HG03342 (cell line): ENCODE data around the gene MAST4.

Experiments
- ATAC-seq: cut with Tn5 transposase; IDR thresholded peaks from one replicate; pipeline ENCODE4 v1.9.1; 2021; ENCODE audit warnings: mild to moderate bottlenecking, moderate library complexity; ENCODE audit not compliant: unreplicated experiment

The MAST4 gene

DNA sequence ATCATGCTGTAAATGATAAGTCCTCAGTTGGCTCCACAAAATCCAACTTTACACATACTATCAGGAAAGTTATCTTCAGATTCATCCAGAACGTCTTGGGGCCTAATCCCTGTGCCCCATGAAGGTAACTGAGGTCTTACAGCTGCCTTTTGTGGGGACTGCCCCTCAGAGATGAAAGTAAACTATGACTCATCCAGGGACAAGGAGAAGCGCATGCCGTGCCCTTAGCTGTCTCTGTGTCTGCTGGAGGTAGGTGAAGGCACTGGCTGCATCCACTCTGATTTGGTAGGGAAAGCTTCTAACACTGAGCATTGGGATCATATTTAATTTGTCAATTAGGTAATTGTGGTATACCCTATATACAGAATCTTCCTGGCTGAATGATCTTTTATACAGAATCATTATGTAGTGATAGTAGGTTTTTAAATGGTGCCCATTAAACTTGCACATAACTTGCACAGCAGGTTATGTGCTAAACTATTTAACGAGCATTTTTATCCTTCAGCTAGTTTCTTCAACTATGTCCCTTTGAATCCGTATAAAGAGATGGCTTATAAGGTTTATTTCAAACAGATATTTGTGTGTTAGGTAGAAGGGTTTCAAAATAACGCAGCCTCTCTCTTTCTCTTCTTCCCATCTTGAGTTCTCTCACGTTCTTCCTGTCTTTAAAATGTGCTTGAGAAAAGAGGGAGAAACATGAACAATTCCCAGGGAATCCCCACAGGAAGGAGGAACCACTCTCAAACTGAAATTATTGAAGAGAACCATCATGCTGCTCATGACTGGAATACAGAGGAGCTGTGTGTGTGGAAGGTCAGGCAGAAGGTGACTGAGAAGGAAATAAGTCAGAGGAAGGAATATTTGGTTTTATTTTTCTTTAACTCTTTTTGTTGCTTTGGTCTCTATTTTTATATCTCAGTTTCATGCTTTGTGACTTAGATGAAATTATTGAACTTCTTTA, 349.5 kb downstream of the MAST4 start:
- peak; percentile 90 for ATAC-seq

DNA sequence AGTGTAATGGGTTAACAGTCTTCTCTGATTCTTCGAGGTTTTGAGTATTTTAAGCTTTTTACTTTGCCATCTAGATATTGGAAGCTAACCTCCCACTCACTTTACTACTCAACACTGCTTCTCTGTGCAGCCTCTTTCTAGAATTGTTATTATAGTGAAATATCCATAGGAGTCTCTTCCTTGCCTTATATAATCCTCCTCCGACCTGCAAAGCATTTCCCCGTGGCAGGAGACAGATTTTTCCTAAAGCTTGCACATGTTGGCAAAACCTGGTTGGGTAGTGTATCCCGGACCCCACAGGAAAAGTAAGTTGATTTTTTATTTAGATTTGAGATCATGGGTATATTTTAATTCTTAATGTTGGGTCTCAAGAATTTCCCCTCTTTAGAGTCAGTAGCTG, 351.3 kb downstream of the MAST4 start:
- no peak for ATAC-seq

DNA sequence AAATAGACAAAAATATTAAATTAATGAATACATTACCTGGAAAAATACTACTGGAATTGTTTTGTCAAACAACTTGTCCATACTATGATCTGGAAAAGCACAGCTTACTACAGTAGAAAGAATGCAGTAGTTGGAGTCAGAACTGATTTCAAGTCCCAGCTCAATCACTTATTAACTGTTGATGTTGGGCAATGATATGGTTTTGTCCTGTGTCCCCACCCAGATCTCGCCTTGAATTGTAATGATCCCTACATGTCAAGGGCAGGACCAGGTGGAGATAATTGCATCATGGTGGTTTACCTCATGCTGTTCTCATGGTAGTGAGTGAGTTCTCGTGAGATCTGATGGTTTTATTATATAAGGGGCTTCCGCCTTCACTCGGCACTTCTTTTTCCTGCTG, 352.9 kb downstream of the MAST4 start:
- ATAC-seq: no peak

DNA sequence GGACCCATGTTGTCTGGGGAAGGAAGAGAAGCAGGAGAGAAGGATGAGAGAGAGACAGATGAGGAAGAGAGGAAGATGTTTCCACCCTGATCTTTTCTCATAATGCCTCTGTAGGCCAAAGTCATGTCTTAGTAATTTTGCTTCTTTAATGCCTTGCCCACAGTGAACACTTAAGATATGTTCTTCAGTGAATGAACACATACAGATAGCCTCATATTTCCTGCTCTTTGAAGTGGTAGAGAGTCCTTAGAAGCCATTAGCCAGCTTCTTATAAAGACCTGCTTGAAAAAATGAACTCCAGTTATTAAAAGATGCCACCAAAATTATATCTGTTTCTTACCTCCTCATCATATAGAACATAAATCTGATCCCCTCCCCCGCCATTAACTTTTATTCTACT, 356.0 kb downstream of the MAST4 start:
- no peak for ATAC-seq

DNA sequence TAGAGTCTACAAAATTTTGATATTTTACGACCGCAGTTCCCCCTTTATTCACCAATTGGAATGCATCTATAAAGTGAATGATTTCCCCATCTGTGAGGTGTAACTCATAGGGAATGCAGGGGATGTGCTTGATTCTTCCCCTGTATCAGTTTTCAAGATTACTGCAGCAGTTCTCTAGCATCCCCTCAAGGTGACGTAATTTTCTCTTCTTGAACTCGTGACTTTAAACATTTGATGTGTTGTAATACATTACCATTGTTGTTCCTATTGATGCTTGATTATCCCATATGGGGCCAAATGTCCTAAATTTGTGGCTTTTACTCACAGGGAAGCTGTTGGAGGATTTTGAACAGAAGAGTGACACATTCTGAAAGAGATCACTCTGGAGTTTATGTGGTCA, 360.2 kb downstream of the MAST4 start:
- no peak for ATAC-seq

DNA sequence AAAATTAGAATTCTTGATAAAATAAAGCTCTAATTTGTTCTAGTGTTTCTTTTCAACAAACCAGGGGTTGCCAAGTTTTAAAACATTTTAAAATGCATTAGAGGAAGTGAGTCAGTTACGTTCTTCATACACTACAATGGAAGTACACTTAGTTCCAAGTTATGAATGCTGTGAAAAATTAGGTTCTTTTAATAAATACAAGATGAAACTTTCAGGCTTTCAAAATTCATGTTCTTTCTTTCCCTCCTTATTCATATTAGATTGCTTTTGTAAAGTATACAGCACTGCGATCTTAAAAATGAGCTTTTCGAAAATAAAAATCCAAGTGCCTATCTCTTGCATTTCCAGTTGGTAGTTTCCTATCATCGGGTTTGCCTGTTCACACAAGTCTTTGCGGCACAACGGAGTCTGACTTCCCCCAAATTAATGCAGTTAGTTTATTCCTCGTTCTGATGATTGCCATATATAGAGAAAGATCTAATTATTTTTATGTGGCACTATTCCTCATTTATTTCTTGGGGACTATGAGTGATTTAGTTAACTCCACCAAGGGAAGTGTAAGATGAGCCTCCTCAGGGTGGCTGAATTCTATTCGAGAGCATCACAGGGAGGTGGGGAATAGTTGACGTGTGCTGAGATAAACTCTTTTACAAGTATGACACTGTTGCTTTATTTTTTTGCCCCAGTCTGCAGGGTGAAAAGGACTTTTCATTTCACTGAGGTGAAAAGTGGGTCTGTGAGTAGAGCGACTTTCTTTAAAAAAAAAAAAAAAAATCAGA, 362.2 kb downstream of the MAST4 start:
- ATAC-seq: no peak

DNA sequence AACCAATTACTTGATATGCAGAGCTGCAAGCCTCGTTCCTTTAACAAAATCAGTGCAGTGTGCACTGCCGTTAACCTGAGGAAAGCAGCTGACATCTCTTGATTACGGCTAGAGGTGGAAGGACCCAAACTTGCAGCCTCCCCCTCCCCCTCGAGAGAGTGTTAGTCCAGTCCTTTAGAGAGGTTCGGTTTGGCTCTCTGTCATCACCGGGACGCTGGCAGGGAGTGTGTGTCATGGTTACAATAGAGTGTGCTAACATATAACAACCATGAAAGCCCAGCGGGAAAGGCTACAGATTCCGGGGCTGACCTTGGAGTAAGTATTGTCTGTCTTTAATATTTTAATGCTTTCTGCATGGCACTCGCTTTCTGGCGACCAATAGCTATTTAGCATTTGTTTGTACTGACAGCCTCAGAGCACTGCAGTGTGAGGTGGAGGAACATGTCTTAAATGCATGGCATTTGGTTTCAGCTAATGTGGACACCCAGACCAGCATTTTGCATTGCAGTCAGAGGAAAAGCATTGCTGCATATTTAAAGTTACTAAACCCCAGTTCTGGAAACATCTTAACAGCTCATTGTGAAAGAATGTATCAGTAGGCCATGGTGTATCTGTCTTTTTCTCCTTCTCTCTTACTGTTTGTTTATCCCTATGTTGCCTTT, 362.9 kb downstream of the MAST4 start:
- no peak for ATAC-seq

DNA sequence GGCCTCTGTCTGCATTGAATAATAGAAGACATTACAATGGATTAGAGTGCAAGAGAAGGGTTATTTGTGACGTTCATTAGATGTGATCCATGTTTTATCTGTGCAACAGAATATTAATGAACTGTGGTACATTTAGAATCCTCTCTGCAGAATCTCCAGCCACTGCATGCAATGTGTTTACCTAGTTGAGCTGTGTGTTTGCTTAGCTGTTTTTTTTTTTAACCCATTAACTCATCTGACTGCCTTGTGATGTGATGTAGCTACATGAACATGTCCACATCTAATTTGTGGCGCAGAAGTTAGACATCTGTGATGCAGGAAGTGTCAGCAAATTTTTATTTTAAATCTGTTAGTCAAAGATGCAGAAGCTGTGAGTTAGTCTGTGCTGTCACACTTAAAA, 363.5 kb downstream of the MAST4 start:
- ATAC-seq: no peak

DNA sequence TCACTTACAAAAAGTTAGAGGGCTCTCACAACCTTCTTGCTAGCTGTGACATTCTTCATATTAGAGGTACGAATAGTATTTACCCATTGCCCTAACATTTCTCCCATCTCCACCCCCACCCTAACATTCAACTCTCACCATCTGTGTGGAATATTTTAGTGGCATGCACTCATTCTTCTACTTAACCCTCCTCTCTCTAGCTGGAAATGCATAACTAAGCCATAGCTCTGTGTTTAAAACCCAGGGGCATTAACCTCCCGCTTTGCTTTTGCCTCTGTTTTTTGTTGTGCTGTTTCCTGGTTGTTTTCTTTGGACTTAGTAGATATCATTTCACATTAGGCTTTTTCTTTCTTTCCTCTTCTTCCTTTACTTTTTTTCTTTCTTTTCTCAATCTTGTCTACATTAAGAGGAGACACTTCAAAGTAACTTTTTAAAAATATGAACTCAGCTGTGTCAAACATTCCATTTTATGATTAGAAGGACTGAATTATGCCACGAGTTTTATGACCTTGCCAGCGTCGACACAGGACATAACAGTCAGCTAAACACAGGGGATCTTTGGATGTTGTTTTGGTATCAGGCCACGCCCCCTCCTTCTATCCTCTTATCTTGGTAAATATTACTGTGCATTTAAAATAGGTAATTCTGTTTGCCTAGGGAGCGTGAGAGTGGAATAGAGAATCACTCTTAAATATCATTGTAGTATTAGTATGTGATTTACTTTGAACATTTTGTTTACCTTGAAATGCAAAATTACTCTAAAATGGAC, 364.4 kb downstream of the MAST4 start:
- no peak for ATAC-seq

DNA sequence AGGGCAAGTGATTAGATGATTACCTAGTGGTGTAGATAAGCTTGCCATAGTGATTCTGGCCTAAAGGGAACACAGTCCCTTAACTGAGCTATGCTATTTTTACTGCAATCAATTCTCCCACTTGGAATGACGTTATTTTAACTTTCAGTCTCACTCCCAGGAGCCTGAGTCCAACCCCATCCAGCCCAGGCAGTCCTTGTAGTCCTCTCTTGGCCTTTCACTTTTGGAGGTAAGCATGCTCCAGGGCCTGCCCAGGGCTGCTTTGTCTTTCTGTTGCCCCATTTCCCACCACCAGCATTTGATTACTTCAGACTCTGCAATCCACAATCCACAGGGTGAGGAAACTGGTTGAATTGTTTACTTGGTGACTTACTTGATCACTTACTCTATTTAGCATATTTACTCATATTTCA, 367.4 kb downstream of the MAST4 start:
- no peak for ATAC-seq

DNA sequence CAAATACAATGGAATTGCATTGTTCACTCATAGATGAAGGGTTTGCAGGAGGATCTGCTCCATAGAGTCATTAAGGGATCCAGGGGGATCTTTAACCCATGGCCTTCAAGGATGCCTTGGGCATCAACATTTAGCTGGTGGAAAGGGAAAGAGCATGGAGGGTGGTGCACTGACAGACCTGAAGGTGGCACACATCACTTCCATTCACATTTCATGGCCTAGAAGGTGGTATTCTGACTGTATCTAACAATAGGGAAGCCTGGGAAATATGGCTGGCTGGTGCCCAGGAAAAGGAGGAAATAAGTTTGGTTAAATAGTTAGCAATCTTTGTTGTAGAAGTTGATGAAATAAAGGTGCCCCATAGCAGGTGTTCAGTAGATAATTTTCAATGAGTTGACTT, 370.2 kb downstream of the MAST4 start:
- no peak for ATAC-seq

DNA sequence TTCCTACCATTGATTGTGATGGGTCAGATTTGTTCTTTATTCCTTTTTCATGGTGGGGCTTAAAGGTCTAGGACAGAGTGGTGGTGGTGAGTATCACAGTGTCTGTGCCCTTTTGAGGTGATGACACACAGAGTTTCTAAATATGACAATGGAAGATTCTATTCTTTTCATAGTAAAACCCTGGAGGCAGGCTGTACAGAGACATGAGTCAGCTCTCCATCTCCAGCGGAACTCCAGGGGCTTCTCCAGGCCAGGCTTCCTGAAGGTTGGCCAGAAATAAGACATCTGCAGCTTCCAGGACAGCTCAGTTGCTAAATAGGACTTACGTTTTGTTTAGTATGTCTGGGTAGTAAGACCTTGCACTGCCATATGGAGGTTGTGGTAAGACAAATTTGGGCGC, 370.9 kb downstream of the MAST4 start:
- no peak for ATAC-seq

DNA sequence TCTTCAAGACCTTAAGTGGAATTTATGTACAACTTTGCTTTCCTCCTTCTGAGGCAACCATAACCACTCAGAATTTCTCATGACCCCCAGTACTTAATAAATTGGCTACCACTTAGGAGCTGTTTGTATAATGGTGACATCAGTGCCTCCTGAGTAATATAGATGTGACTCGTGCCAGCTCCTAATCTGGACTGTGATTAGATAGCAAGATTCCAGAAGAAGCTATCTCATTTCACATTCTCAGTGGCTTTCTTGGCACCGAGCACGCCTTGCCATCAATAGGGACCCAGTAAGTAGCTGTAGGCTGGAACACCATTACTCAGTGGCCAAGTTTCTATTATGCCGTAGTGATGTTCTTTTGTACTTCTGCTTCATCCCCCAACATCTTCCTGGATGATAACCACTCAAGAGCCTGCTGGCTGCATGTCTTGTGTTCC, 371.7 kb downstream of the MAST4 start:
- no peak for ATAC-seq

DNA sequence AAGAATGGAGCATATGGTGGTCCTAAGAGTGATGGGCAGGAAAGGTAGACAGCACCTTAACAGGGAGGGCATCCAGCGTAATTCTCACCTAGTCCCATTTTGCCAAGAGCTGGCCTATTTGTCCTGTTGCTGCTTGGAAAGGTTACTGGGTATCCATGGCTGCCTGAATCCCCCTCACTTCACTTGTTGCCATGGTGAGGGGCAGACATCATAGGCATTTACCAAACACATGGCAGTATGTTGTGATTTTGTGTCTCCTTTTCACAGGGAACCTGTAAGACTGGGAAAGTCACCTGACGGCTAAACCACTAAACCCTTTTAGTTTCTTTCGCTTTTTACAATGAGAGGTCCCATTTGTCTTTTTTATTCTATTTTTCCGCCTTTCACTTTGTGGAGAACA, 373.3 kb downstream of the MAST4 start:
- ATAC-seq: no peak

DNA sequence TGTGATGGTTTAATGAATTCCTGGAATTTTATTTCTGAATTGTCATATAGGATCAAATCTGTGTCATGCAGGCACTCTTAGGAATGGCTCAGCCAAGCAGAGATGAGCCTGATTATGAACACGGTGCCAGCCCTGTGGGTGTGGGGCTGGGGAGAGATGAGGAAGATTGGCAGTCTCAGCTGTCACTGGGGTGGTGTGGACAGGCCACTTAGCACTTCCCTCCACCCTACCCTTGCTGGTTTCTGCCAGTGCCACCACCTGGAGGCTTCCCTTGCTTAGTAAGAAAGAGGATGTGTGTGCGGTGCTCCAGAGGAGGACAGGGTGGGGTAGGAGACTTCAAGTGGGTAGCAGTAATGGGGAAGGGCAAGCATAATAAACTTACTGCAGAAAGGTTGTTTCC, 373.8 kb downstream of the MAST4 start:
- no peak for ATAC-seq

DNA sequence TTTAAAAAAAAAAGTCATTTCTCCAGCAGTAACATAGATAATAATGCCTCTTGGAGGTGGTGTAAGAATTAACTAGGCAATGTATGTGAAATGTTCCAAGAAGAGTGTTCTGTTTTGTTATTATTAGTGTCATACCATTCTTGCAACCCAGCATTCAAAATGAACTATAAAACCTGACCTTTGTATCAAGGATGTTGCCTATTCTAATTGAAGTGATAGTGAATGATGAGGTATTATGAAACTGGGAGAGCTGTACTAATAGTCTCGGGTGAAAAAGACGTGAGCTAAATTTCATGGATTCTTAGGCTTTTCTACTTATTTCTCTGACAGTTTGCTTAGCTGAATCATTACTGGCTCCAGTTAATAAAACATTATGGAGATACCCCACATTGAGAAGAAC, 375.8 kb downstream of the MAST4 start:
- no peak for ATAC-seq

DNA sequence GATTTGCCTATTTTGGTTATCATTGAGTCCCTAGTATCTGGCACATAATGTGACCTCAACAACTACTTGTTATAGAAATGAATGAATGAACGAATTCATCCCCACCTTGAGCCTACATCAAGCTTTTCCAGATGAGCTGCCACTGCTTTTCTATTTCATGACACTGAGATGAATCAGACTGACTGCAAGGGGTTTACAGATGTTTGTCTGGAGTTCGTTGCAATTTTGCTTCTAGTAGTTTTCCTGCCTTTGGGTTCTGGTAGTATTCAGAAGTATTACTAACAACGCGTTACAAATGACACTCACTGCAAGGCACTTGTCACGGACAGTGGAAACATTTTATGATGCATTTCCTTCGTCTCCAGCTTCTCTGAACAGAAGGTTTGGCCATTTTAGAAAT, 378.1 kb downstream of the MAST4 start:
- ATAC-seq: no peak

DNA sequence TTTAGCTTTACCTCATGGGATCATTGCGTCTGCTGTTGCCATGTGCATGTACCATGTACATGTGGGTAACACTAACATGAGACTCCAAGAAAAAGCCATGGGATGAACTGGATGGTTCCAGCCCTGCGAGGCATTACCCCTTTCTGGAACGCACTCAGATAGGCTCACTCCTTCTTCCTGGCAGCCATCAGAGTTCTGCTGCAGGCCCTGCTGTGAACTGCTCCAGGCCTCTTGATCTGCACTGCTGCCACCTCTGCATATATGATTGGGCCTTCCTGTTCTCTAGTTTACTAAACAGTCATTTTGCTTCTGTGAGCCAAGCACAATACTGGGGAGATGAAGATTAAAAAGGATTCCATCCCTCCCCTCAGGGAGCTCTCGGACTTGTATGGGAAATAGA, 379.9 kb downstream of the MAST4 start:
- ATAC-seq: no peak

DNA sequence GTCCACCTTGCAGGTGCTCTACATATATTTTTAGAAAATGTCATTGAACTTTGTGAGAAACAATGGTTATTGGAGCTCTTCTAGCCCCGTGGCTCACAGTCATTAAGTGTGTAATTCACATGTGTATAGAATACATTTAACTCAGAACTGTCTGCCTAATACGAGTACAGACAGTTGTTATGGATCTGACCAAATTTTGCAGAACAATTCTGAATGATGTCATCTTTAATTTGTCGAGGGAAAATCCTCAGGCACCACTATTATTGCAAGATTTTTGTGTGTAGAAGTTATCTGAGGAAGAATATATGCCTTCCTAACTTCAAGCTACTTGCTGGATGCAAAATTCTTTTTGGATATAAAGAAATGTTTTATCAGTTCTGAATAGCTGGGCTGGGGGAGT, 383.5 kb downstream of the MAST4 start:
- no peak for ATAC-seq

DNA sequence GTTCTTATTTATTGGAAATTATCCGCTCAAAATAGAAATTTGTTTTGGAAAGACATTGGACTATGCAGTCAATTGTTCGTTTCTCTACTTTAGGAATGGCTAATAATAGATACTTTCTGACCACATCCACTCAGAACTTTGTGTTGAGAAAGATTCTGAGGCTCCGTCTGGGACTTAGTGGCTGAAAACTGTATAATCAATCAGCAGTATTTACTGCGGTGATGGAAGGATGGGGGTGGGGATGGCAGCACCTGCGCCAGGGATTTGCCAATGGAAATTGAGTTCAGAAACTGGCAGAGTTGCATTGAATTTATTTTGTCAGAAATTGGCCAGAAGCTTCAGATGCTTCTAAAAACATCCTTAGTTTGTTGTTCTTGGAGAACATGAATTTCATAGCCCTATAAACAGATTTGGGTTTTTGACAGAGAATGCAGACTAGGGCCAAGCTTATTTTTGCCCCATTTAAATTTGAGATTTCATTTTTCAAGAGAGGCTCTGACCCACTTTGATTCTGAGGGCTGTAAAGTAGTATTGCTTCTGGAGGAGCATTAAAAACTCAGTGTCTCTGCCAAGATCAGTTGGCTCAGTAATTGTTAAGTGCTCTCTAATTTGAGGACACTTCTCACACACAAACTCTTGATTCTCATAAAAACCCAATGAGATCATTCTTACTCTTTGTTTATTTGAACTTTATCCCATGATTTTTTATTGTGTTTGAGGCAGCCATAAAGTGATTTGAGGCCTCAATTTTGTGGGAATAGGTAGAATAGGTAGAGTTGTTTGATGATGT, 385.3 kb downstream of the MAST4 start:
- ATAC-seq: no peak
